GM12864 (cell line): ENCODE data around the gene PDZD2.

Experiments used
- DNase-seq: peaks from one replicate; pipeline ENCODE4 v3.0.0-alpha.2; 2011; ENCODE audit warnings: low read depth
- H3K4me3 ChIP-seq: 2 replicates; pipeline ENCODE4 v1.5.1; 2011; ENCODE audit warnings: mild to moderate bottlenecking, low read depth, low read length, control low read depth
- CTCF ChIP-seq: IDR thresholded peaks from 2 replicates; pipeline ENCODE4 v1.5.1; 2011; ENCODE audit warnings: low read depth, mild to moderate bottlenecking, moderate library complexity, low read length, control low read depth, inconsistent platforms; ENCODE audit errors: missing control alignments

The PDZD2 gene

GRCh38 chr5:31786090-31786631 lies 147.2 kb downstream of the PDZD2 start:
- H3K4me3 ChIP-seq = no peak overlapping the region
- no peak for DNase-seq
- TF ChIP-seq CTCF = no peak

- H3K4me3 ChIP-seq = no peak overlapping the region
- TF ChIP-seq CTCF = no peak
- no peak for DNase-seq
These were observed 155.1 kb downstream of the PDZD2 start for GRCh38 chr5:31794009-31794408.

- TF ChIP-seq CTCF = no peak
- DNase-seq = no peak
- H3K4me3 ChIP-seq = no peak overlapping the region
These were observed 159.2 kb downstream of the PDZD2 start for GRCh38 chr5:31798168-31798567.

- H3K4me3 ChIP-seq = no peak overlapping the region
- no peak for TF ChIP-seq CTCF
- DNase-seq = no peak
These were observed 161.4 kb downstream of the PDZD2 start for GRCh38 chr5:31800351-31800750.

GRCh38 chr5:31805785-31806400 lies 167.0 kb downstream of the PDZD2 start:
- DNase-seq = no peak
- no peak overlapping the region for H3K4me3 ChIP-seq
- TF ChIP-seq CTCF = no peak

GRCh38 chr5:31806561-31806960 lies 167.6 kb downstream of the PDZD2 start:
- TF ChIP-seq CTCF = no peak
- no peak overlapping the region for H3K4me3 ChIP-seq
- no peak for DNase-seq
